GM19324 (cell line): ENCODE measurements around the gene NKG7.

Experiments
- ATAC-seq: cut with Tn5 transposase; IDR thresholded peaks from one replicate; pipeline ENCODE4 v1.9.1; 2021; ENCODE audit warnings: mild to moderate bottlenecking, moderate library complexity; ENCODE audit not compliant: unreplicated experiment, low FRiP score

NKG7 gene

GRCh38 chr19:51392701-51393100 lies 20.2 kb upstream of the NKG7 start:
- no peak for ATAC-seq

DNA sequence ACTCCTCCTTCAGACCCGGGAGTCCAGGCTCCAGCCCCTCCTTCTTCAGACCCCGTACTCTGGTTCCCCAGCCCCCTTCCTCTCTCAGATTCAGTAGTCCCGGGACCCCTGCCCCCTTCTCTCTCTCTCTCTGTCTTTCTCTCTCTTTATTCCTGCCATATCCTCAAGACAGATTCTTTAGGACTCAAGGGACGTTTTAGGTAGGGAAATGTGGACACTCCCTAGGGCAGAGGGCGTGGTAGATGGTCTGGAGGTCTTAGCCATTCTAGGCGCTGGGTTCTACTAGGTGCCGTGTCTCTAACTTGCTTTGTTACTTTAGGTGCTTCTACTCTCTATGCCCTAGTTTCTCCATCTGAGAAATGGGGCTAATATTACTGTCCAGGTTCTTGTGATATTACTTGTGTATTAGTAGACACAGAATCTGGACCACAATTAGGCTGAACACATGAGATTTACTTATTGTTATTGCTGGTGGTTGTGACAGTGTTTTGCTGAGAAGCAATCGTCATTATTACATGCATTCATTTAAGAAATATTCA lies 18.7 kb upstream of the NKG7 start:
- ATAC-seq, result no peak

DNA sequence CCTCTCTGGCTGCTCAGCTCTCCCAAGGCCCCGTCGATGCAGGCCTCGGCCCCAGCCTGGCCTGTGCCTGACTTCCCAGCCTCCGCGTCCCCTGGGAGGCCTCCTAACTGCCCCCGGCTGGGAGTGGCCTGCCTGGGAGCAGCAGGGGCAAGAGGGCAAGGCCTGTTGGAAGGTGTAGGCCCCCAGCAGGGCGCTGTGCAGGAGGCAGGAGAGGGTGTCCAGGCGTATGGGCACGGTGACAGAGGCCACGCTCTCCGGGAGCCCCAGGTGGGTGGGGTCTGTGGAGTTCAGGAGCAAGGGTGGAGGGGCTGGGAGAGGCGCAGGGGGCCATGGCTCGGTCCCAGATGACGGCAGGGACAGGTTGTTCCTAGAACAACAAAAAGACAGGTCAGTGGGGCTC lies 16.7 kb upstream of the NKG7 start:
- no peak for ATAC-seq

DNA sequence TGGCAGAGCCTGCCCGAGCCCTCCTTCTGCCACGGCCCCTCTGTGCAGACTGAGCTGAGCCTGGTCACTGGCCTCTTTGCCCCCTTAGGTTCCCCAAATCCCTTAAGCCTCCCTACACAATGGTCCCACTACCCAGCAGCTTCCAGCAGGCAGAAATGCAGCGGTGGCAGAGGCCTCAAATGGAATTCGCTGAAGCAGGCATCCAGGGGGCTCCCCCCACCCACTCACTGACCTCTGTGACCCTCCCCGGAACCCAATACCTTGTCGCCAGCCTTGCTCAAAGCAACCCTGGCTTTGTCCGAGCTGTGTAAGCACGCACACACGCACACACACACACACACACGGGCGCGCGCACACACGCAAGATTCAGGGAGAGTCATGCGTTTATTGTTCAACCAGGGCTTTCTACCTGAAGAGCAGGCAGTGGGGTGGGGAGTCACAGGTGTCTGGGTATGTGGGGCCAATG lies 15.5 kb upstream of the NKG7 start, which contains the start of gene LIM2:
TSS of gene LIM2 (minus strand) at position 51 of the 466 bp plus-strand sequence. CDS start 531 bp downstream, outside the sequence.
- no peak for ATAC-seq

DNA sequence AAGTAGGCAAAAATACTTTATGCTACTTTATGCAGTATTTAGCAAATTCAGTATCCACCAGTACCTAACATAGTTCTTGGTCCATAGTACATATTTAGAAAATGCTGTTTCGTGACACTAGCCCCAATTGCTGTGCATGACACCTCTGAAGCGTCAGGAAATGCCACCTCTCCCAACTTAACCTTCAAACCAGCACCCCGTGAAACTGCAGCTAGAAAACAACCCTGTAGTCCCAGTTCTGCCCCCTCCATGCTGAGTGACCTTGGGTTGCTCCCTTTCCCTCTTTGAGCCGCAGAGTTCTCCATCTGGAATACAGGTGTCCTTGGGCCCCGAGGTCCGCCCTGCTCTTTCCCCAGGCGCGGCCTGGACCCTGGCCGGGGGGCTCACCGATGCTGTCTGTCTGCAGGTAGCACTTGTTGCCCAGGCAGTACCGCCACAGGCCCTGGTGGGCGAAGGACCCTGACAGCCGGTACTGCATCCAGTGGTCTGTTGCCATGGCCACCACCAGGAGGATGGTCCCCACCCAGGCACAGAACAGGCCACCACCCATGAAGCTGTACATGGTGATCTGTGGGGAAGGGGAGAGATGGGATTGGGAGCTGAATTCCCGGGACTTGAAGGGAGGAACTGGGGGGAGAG lies 14.5 kb upstream of the NKG7 start:
- ATAC-seq, result no peak

GRCh38 chr19:51382004-51382403 lies 9.6 kb upstream of the NKG7 start:
- ATAC-seq, result no peak

DNA sequence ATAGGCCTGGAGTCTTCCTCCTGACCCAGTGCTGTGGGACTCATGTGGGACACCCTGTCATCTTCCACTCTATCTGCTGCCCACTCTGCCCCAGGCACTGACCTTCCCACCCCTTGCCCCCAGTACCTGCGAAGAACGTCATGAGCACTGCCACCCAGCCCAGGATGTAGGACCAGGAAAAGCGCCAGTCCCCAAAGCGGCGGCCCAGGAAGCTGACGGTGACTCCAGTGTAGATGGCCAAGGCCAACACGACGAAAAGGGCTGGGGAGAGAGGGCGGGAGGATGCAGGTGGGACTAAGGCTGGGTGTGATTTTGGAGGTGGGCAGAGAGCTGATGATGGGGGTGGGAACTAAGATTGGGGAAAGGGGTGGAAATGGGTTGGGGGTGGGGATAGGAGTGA lies 7.9 kb upstream of the NKG7 start:
- no peak for ATAC-seq

DNA sequence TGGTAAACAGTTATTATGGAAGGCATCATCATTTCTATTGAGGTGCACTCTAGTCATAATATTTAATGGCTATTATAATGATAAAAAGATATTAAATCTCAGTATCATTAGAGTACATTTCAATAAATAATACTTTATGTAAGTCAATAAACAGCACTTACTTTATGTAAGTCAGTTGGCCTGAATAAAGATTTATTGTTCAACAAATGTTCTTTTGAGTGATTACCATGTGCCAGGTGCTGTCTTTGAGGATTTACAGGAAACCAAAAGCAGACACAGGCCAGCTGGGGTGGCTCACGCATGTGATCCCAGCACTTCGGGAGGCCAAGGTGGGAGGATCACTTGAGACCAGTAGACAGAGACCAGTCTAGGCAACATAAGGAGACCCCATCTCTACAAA lies 5.0 kb upstream of the NKG7 start:
- ATAC-seq, result no peak

DNA sequence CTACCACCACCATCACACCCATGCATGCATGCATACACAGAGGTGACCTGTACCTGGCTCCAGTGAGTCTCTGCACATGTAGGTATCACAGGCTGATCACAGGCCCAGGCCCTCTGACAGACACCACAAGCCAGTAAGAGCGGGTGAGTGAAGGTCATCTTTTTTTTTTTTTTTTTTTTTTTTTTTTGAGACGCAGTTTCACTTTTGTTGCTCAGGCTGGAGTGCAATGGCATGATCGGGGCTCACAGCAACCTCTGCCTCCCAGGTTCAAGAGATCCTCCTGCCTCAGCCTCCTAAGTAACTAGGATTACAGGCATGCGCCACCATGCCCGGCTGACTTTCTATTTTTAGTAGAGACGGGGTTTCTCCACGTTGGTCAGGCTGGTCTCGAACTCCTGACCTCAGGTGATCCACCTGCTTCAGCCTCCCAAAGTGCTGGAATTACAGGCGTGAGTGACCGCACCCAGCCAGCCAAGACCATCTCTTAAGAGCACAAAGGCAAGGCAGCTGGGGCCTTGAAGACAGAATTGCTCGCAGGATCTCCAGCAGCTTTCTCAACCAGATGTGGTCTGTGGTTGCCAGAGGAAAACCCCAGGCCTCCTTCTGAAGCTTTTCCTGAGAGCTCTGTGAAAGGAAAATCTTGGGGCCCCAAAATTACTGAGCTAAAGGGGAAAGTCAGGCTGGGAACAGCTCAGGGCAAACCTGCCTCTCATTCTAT lies 3.2 kb upstream of the NKG7 start:
- no peak for ATAC-seq

- ATAC-seq, result no peak
Observed at GRCh38 chr19:51372021-51372648, 319 bp downstream of the NKG7 start.

- ATAC-seq, result no peak
Observed at GRCh38 chr19:51371186-51371690, 1.2 kb downstream of the NKG7 start.

- no peak for ATAC-seq
Observed at GRCh38 chr19:51370230-51370629, 2.2 kb downstream of the NKG7 start.

DNA sequence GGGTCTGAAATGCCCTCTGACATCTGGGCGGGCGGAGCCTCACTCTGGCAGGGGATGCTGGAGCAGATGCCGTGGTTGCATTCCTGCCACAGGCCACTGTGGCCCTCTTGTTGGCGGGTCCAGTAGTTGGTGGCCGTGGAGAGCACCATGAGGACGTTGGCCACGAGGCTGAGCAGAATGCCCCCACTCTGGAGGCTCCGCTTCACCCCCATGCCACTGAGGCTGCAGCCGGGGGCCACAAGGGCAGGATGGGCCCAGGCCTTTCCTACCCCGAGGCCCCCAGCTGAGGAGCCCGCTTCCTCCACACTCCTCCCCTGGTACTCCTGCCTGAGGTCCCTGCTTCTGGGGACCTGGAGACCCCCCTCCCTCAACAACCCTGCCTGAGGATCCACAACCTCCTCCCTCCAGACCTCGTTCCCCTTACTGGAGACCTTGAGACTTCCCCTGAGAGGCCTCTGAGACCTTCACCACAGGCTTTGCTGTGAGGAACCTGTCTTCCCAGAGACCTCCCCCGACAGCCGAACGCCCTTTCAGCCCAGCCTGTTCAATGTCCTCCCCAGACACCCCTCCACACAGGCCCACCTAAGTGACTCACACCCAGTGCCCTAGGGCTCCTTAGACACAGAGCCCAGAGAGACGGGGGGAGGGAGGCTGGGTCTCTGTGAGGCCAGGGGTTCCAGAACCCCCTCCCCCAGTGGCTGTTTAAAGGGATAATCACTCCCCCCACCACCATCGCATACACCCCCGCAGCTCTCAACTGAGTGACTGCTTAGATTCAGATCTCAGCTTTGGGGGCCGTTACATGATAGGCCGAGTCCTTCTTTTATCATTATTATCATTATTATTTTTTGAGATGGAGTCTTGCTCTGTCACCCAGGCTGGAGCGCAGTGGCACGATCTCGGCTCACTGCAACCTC lies 3.8 kb downstream of the NKG7 start, which contains the start of gene CLDND2:
TSS of gene CLDND2 (minus strand) at position 638 of the 917 bp plus-strand sequence. CDS start at position 212, 426 bp downstream.
- no peak for ATAC-seq

- ATAC-seq, result peak; percentile 83
Observed at GRCh38 chr19:51367565-51368365, 4.7 kb downstream of the NKG7 start.

GRCh38 chr19:51367255-51367564 lies 5.2 kb downstream of the NKG7 start:
- ATAC-seq, result no peak

DNA sequence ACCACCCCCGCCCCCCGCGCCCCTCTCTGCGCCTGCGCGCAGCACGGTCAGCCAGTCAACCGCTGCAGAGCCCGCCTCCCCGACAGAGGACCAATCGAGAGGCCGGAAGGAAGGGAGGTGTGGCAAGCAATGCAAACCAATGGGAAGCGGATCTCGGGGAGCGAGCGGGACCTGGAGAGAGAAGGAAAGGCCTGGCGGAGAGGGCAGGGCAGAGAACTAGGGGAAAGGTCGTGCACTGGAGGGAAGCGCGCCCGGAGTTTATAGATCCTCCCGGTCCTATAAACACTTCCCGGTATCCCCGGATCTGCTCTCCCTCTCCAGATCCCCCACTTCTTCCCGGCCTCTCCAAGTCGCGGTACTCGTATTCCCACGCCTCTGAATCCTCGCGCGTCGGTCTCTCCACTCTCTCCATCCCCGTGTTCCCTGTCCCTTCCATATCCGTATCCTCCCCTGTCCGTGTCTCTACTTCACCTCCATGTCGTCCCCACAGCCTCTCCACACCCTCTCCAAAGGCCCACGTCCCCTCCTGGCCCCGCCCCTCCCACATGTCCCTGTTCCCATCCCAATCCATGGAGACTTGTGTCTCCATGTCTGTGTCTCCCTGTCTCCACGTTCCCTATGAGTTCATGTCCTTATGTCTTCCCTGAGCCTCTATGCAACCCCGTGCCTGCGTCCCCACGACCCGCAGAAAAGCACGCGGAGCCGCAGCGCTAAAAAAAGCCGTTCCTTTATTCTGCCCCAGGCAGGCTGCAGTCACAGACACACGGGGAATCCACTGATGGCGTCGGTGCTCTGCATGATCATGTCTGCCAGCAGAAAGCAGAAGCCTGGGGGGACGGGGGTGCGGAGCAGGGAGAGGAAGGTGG lies 5.8 kb downstream of the NKG7 start:
- peak; percentile 58 for ATAC-seq

- ATAC-seq, result no peak
Observed at GRCh38 chr19:51365965-51366388, 6.5 kb downstream of the NKG7 start, which contains the start of gene ETFB. Gene ETFB, minus strand, starts transcription at chr19:51366388. Its CDS starts 62 bp downstream, at chr19:51366326.
